ENCODE results near the gene ANKRD53.
"Not testable (repeated sequence)": the region's sequence is repeated elsewhere in the genome, so short reads cannot be mapped to it uniquely, and the experiment has no call there.

Gene ANKRD53

DNA sequence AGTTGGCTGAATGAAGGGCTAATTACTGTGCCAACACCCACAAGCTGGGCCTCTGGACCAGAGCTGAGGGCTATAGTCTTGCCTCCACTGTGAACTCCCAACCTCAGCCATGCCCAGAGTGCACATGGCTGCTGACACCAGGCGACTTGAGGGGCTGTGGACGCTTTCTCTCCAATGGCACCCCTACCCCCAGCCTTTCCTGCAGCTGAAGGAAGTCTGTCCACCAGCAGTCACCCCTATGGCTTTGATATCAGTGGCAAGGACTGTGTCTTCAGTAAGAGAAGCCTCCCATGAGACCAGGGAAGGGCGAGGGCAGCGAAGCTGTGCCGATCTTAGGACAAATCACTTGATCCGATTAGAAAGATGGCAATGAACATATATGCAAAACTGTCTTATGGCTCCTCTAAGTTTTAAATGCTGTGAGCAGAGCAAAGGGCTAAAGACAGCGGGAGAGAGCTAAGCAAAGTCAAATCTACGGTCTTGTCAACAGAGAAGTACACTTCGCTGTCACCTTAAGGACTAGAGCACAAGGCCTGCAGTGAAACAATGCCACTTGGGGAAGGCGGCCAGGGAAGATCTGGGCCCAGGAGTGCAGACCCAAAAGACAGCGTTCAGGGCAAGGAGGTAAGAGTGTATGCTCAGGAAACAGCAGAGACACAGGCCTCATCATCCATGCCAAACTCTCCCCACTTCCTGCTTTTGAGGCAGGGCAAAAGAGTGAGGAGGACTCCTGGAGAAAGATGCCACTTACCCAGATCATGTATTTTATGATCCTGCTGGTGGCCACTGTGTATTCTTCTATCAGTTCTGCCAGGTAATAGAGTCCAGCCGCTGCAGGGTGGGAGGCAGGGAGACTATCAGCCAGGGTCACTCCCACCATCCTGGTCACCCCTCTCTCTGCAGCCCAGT lies 14.8 kb downstream of the ANKRD53 start:
- no peak for DNase-seq

DNA sequence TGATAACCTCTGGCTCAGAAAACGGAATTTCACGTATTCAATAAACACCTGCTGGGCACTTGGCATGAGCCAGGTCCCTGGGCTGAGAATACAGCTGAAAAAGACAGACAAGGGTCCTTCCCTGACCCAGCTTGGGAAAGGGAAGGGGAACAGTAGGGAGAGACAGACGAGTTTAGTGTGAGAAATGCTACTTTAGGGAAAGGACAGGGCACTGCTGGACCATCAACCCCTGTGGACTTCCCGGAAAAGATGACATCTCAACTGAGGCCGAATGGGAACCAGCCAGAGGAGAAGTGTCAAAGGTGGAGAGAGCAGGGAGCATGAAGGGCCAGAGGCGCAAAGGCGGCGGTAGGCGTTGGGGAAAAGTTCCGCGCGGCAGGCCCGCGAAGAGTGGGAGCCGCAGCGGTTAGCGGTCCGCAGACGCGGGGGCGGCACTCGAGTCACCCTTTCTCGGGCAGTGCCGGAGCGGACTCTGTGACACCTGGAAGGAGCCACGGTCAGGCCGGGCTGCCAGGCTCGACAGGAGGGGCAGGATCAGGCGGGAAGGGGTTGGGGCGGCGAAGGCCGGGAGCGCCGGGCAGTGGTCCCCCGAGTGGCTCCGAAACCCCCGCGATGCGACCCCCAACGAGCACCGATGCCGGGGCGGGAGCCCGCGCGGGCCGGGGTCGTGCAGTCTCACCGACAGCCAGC lies 15.7 kb downstream of the ANKRD53 start:
- no peak for DNase-seq

DNA sequence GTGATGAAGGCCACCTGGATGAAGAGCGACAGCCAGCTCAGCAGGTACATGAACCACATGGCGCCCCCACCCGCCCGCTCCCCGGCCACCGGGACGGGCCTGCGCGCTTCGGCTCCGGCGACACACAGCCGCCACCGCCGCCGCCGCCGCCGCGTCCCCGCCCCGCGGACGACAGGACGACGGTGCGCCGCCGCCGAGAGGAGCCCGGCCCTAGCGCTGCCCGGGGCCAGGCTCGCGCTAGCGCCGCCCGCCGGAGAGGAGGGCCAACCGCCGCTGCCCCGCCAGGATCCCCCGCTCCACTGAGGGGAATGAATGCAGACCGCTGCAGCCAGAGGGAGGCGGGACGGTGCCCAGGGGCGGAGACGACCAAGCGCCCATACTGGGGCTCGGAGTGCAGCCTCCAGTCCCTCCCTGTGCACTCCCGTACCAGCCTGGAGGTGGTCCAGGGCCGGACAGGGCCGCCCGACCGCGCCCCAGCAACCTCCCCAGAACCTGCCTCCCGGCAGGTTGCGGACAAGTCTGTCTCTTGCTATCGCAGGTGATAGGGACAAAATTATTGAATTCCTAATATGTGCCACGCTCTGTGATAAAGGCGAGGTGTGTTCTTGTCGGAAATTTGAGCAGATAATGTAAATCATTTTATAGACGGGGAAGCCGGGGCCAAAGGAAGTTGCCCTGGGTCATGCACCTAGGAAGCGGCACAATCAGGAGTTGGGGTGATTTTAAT lies 16.4 kb downstream of the ANKRD53 start, which contains the start of gene TEX261:
TEX261 (minus strand) TSS at position 175 of the 727 bp plus-strand sequence; CDS start at position 59, 116 bp downstream.
- peak; percentile 92 for DNase-seq

DNA sequence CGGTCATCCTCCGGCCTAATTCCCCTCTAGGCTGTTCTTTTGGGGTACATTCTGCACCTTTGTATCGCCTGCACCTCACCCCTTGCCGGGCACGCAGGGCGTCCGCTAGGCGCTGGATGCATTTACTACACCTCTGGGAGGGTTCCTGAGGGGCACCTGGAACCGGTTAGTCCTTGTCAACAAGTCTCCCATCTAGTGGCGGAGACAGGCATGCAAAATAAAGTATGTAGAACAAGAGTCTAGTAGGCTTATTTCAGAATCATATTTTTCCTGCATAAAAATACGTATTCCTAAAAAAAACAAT lies 16.9 kb downstream of the ANKRD53 start:
- peak; percentile 69 for DNase-seq

DNA sequence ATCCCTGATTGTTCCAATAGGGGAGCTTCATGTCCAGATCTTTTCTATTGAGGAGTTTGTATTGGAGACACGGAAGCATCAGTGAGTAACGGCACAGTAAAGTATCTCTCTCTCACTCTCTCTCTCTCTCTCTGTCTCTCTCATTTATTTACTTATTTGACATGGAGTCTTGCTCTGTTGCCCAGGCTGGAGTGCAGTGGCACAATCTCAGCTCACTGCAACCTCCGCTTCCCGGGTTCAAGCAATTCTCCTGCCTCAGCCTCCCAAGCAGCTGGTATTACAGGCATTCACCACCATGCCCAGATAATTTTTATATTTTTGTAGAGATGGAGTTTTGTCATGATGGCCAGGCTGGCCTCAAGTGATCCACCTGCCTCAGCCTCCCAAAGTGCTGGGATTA lies 20.5 kb downstream of the ANKRD53 start:
- DNase-seq, result not testable (repeated sequence)

DNA sequence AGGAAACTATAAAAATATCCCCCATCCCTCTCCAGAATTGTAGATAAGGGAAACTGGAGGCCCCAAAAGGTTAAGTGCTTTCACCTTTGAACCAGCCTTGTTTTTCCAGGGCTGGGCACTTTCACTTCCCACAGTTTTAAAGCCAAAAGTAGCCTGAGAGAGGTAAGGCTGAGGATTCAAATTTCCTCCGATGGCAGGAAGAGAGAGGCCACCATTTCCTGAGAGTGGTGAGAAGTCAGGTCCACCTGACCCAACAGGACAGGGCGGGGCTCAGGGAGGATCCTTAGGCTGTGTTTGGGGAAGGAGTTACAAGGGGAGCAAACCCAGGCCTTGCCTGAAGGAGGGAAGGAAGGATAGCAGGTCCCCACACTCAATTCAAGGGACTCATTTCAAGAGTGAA lies 20.9 kb downstream of the ANKRD53 start:
- no peak for DNase-seq

DNA sequence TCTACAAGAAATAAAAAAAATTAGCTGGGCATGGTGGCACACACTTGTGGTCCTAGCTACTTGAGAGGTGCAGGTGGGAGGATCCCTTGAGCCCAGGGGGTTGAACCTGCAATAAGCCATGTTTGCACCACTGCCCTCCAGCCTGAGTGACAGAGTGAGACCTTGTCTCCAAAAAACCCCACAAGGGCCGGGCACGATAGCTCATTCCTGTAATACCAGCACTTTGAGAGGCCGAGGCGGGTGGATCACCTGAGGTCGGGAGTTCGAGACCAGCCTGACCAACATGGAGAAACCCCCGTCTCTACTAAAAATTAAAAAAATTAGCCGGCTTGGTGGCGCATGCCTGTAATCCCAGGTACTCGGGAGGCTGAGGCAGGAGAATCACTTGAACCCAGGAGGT lies 21.5 kb downstream of the ANKRD53 start:
- not testable (repeated sequence) for DNase-seq

DNA sequence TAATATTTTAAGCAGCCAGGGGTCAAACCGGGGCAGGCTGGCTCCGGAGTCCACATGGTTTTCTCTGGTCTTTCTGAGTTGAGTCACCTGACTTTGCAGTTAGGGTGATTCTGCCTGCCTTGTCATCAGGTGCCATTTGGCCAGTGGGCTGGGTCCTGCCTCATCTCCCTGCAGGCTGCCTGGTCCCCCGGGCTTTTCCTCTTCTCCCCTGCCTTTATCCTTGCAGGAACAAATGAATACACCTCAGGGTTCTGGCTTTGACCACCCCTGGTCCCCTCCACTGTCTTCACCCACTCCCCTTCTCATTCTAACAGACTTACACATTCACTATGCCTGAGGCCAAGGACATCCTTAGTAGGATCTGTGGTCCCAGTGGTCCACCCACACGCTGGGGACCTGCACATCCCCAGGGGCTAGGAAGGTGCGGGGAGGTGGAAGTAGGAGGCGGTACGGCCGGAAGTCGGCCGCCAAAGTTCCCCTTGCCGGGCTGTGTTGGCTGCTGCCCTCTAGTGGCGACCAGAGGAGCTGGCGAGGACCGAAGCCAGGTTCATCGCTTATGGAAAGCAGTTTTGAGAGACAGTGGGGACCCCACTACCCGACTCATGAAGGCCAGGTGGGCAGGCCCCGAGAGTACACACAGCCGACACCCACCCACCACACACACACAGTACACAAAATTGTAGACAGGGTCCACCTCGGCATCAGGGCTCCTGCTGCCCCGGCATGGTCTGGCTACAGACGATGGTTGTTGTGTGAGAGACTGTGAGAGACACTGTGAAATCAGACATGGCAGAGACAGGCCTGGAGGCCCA lies 22.6 kb downstream of the ANKRD53 start:
- peak; percentile 84 for DNase-seq

DNA sequence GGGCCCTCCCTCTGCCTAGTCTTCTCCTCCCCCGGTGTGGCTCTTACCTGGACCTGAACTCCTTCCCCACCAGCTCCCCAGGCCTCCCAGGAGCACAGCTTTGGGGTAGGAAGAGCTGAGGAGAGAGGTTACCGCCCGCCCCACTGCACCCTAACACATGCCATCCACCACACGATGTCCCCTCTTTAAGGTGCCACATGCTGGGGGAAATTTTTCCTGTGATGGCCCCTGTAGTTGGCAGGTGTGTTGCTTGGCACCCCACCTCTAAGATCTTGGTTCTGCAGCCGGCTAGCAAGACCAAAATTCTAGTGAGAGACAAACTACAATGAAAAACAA lies 23.1 kb downstream of the ANKRD53 start:
- DNase-seq, result no peak

DNA sequence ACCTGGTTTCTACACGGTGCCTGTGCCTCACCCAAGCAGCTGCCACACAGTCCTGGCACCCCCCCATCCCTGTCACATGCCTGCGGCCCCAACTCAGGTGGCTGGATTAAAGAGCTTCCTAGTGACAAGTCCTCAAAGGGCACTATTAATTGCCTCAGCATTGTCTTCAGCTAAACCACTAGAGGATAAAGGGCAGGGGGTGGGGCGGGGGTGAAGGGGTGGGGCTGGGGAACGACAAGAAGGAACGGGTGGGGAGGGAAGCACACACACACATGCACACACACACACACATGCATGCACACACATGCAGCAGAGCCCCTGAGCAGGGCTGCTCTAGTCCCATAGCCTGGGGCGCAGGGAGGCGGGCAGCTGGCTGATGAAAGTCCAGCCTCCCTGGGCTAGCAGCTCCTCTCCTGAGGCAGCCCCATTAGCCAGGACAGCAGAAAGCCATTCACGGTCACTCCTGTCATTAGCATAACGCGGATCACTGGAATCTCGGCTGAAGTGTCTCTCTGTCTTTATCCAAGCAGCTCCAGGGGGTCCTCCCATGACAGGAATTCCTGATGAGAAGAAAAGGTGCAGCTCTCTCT lies 23.6 kb downstream of the ANKRD53 start:
- no peak for DNase-seq

DNA sequence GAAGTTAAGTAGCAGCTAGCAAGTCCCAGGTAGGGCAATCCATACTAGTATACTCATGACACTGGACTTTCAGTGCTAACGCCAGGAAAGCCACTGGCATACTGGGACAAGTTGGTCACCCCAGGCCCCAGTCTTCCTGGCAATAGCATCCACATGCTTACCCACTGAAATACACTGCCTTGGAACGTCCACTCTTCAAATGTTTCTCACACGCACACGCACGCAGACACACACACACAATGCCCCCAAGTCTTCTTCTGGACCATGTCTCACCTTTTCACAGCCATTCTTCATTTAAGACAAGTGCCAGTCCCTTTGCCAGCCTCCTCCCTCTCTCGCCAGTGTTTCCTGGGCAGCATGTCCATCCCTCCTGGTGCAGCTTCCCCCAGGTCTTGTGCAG lies 25.0 kb downstream of the ANKRD53 start:
- DNase-seq, result no peak

DNA sequence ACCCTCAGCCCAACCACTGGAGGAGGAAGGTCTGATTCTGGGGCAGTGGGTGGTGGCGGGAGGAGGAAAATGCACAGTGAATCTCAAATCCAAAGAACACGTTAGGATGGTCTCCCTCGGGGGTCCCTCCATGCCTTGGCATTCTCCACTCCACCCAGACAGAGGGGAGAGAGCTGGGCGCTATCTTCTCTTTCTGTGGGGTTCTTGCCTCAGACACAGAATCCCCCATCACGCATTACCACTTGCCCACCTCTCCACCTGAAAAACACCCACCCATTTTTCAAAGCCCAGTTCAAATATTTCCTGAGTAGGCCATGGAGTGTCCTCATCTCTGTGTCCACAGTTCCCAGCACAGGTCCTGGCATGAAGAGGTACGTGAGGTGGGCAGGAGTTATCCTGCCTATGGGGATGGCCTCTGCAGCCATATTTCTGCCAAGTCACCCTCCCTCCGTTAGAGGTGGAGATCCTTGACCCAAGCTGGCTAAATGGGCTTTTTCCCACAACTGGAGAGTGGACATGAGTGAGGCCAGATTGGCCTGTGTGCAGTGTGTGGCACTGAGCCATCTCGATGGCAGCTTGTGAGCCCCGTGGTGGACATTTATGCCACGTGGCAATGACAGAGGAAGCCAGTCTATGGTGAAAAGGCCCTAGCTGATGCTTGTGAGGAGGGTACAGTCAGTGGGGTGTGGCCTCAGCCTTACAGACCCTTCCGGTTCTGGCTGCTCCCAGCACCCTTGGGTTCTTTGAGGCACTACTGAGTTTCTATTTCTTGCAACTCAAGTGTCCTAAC lies 25.7 kb downstream of the ANKRD53 start:
- no peak for DNase-seq

DNA sequence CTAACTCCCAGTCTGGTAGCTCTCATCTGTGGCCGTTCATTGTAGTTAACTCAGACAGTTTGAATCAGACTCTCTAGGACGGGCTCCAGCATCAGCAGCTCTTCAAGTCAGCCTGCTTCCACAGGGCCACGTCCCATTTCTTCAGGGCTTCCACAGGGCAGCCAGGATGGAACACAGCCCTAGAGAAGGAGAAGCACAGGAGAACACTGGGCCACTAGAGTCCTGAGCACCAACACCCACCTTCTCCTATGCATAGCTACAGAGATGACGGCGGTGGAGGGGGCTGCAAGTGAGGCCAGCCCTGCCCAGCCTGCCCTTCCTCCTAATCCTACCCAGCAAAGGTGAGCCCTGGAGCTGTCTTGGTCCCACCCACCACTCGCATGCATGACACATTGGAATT lies 26.4 kb downstream of the ANKRD53 start:
- no peak for DNase-seq

DNA sequence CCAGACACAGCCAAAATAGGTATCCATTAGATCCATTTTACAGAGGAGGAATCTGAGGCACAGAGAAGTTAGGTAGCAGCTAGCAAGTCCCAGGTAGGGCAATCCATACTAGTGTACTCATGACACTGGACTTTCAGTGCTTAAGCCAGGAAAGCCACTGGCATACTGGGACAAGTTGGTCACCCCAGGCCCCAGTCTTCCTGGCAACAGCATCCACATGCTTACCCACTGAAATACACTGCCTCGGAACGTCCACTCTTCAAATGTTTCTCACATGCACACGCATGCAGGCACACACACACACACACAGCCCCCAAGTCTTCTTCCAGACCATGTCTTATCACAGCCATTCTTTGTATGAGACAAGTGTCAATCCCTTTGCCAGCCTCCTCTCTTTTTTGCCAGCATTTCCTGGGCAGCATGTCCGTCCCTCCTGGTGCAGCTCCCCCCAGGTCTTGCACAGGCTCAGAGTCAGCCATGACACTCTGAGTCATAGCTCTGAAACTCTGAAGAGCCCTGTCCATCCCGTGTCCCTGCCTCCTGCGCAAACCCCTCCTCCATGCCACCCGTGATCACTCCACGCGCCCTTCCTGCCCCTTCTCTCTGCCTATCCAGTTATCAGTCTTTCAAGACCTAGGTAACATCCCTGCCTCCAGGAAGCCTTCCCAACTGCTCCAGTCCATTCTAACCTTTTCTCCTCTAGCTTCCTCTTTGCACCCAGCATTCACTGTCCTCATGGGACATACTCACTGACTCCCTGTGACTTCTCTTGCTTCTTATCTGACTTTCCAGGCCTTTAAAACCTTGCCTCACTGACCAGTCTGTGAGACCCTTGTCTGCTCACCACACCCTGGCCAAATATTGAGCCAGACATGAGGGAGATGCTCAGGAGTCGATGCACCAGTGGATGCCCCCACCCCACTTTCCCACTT lies 27.1 kb downstream of the ANKRD53 start:
- DNase-seq, result no peak

DNA sequence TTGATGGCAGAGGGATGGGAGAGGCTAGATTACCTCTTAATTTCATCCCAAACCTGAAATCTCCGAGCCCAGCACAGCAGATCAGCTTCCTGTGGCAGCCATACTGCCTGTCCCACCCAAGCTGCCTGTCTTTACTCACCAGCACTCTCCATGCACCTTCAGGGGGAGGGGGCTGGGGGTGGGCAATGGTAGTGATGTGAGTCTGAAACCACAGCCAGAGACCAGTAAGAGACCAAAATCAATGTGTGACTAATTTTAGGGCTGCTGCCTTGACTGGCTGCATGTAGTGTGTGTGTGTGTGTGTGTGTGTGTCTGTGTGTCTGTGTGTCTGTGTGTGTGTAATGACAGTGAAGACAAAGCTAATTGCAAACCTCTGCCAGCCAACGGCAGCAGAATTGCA lies 27.9 kb downstream of the ANKRD53 start:
- no peak for DNase-seq

DNA sequence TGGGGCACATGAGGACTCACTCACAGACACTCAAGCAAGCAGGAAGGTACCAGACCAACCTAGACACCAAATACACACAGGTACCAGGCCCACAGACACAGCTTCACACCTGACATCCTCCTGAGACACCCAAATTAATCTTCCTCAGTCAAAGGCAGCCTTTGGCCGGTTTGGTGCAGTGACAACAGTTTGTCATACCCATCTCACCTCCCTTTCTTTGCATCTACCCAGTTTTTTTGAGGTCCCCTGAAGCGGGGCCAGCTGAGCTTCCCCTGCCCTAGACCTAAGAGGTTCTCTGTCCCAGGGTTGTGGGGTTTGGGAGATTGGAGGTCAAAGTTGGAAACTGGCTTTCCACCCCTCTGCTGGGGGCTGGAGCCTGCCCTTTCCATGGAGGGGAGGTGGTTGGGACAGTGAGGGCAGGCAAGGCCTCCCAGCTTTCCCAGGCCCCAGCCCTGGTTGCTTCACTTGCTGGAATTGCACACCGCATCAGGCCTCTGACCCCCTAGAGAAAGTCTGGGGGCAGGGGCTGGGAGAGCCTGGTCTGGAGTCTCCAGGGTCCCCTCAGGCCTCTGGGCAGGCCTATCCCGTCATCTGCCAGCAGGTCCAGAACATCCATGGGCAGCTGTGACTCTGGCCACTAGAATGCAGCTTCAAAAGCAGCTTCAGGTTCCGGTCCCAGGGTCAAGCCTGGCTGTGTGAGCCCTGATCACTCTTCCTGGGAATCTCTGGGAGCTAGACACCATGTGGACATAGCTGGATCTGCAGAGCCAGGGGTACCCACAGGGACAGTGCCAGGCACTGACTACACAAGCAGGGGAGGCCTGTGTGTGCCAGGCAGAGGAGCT lies 28.7 kb downstream of the ANKRD53 start:
- no peak for DNase-seq

DNA sequence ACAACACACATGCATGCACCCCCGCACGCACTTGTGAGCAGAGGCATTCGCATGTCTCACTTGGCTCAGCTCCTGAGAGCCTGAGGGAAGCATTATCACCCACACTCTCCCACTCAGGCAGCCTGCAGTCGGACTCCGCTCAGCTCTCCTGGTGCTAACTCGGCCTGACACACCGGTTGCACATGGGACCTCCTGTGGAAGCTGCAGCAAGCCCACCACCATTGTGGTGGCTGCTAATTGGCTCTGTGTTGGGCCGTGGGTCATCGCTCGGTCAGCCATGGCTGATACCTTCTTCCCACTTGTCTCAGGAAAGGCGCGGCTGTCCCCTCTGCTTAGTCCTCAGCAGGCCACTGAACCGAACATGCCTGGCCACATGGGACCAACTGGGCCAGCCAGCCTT lies 29.9 kb downstream of the ANKRD53 start:
- no peak for DNase-seq

DNA sequence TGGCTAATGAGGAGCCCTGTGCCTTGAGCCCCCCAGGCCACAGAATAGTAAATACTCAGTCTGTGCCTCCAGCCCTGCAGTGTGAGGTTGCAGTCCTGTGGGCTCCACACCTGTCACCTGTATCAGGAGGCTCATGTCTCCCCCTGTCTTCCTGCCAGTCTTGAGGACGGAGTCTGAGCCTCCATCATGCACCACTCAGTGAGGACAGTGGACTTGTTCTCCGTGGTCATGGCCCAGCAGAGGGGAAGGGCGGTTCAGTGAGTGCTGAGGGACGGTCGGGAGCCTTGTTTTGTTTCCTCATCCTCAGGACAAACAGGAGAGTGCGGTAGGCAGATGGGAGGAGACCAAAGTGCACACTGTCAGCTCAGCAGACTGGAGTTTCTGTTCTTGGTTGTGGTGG lies 33.4 kb downstream of the ANKRD53 start:
- DNase-seq, result not testable (repeated sequence)

DNA sequence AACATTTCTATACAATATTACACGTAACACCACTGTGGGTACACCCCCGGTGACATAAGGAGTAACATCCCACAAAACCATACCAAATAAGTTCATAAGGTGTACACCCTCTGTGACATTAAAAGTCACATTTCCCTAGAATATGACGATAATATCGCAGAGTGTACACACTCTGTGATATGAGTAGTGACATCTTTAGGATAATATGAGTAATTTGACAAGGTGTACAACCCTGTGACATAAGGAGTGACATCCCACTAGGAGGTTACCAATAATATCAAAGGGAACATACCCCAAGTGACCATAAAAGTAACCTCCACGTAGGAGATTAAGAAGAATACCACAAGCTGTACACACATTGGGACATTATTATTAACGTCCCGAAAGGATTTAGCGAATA lies 40.2 kb downstream of the ANKRD53 start:
- DNase-seq, result no peak

DNA sequence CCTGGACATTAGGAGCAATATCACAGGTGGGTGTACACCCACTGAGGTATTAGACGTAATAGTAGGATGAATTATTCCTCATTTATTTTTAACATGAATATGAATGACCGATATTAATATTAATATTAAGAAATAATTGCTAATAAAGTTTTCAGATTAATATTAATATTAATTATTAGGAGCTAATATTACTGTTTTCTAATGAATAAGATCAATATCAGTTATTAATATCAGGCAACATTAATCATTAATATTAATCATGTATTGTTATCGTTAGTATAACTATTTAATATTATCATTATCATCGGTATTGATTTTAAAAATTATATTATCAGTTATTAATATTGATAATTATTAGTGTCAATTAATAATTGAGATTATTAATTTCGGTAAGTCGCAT lies 41.6 kb downstream of the ANKRD53 start:
- not testable (repeated sequence) for DNase-seq

Data from CD4-positive, alpha-beta T cell treated with Interleukin-17A for 1 hour (primary cell).